ENCODE results near the gene FLNB.
A peak's percentile ranks its signal among the peaks of the same experiment; 100 is the strongest.

Gene FLNB

GRCh38 chr3:58101499-58102389 lies 93.5 kb downstream of the FLNB start:
- TF ChIP-seq ZNF26 (tag by site-specific recombination; IDR thresholded peaks at IDR 0.05): no peak
- TF ChIP-seq ZFP3 (tag by site-specific recombination; IDR thresholded peaks at IDR 0.05; ENCODE audit: low read depth): no peak
- TF ChIP-seq HOXA7 (CRISPR knock-in tag; IDR thresholded peaks at IDR 0.05; ENCODE audit: borderline replicate concordance): no peak
- no peak for TF ChIP-seq KLF16 (tag by site-specific recombination; IDR thresholded peaks at IDR 0.05)
- TF ChIP-seq ZNF521 (tag by site-specific recombination; IDR thresholded peaks at IDR 0.05): no peak
- TF ChIP-seq ZNF514 (tag by site-specific recombination; IDR thresholded peaks at IDR 0.05): no peak
- TF ChIP-seq ZNF510 (tag by site-specific recombination; IDR thresholded peaks at IDR 0.05; ENCODE audit: insufficient replicate concordance): no peak
- no peak for TF ChIP-seq ZNF354C (tag by site-specific recombination; IDR thresholded peaks at IDR 0.05; ENCODE audit: borderline replicate concordance, low read depth)
- TF ChIP-seq PRDM6 (tag by site-specific recombination; IDR thresholded peaks at IDR 0.05): no peak
- no peak for TF ChIP-seq ZBTB11 (tag by site-specific recombination; conservative IDR thresholded peaks at IDR 0.05; ENCODE audit: low read depth)
- TF ChIP-seq ZNF121 (tag by site-specific recombination; IDR thresholded peaks at IDR 0.05): no peak
- no peak for TF ChIP-seq ZNF394 (tag by site-specific recombination; IDR thresholded peaks at IDR 0.05; ENCODE audit: borderline replicate concordance)
- TF ChIP-seq ZNF175 (tag by site-specific recombination; IDR thresholded peaks at IDR 0.05): no peak
- TF ChIP-seq ZNF549 (tag by site-specific recombination; IDR thresholded peaks at IDR 0.05): no peak
- TF ChIP-seq ZNF488 (tag by site-specific recombination; IDR thresholded peaks at IDR 0.05): no peak
- Histone ChIP-seq H3K27ac (ENCODE audit: extremely low read depth, low read depth, low read length) (no peak overlapping the region), H3K9me3 (ENCODE audit: control insufficient read depth, insufficient read depth, low read depth, low read length) (no peaks in the 10 kb centered on the region), H3K4me1 (ENCODE audit: control insufficient read depth, insufficient read depth, low read length) (no peaks in the 10 kb centered on the region), H3K36me3 (ENCODE audit: control insufficient read depth in 2 of 2, insufficient read depth in 1 of 2, low read length in 2 of 2) (peaks cover 0 to 88% of the 10 kb centered on the region in 2 experiments; a peak in 2 of 3 replicates), H3K4me3 (ENCODE audit: low read depth, low read length) (no peak overlapping the region)
- ChIA-PET CTCF (no interaction called here), POLR2A (no interaction called here)

- CTCF ChIA-PET: no interaction called here
- Histone ChIP-seq H3K4me3 (ENCODE audit: low read depth, low read length) (no peak overlapping the region), H3K27ac (ENCODE audit: extremely low read depth, low read depth, low read length) (no peak overlapping the region), H3K36me3 (ENCODE audit: control insufficient read depth in 2 of 2, insufficient read depth in 1 of 2, low read length in 2 of 2) (peaks cover 0 to 89% of the 10 kb centered on the region in 2 experiments; a peak in 2 of 3 replicates), H3K4me1 (ENCODE audit: control insufficient read depth, insufficient read depth, low read length) (no peaks in the 10 kb centered on the region), H3K9me3 (ENCODE audit: control insufficient read depth, insufficient read depth, low read depth, low read length) (no peaks in the 10 kb centered on the region)
- TF ChIP-seq ZNF23 (tag by site-specific recombination; IDR thresholded peaks at IDR 0.05; ENCODE audit: borderline replicate concordance): peak; percentile 73; the same call in 1 of the 2 replicates
- no peak for TF ChIP-seq SP3 (tag by site-specific recombination; IDR thresholded peaks at IDR 0.05)
- peak; percentile 62 for TF ChIP-seq ZBTB17 (tag by site-specific recombination; IDR thresholded peaks at IDR 0.05)
- TF ChIP-seq ZNF37A (tag by site-specific recombination; IDR thresholded peaks at IDR 0.05): no peak
- TF ChIP-seq ZNF48 (tag by site-specific recombination; IDR thresholded peaks at IDR 0.05): no peak
- no peak for TF ChIP-seq ZNF112 (tag by site-specific recombination; IDR thresholded peaks at IDR 0.05)
- POLR2A ChIA-PET: no interaction called here
Observed at GRCh38 chr3:58102390-58102750, 94.1 kb downstream of the FLNB start.

Measured in HEK293 (cell line).